Urothelium cell line (cell line): Measurements from ENCODE around the gene TSEN2.

Experiments
- DNase-seq: peaks from one replicate; pipeline ENCODE4 v3.0.0; 2011; ENCODE audit warnings: low spot score, mixed read lengths
- FAIRE-seq: peaks from 2 replicates; lab custom pipeline; 2011; peaks lifted over from hg19 to GRCh38; lab: Jason Lieb, UNC

Gene TSEN2

GRCh38 chr3:12545473-12545791, 61.2 kb downstream of the TSEN2 start, which contains the start of gene MKRN2OS:
MKRN2OS (minus strand) TSS chr3:12545499; CDS start chr3:12545464, 35 bp downstream.
- no peak for FAIRE-seq
- no peak for DNase-seq

- DNase-seq (no peak), FAIRE-seq (no peak)
These were observed 65.9 kb downstream of the TSEN2 start for GRCh38 chr3:12549971-12550760.

GRCh38 chr3:12553921-12554391, 69.7 kb downstream of the TSEN2 start:
- no peak for FAIRE-seq
- DNase-seq = peak; percentile 42

- FAIRE-seq (no peak), DNase-seq (no peak)
These were observed 72.0 kb downstream of the TSEN2 start for GRCh38 chr3:12556314-12556689.

- DNase-seq (peak; percentile 92), FAIRE-seq (peak; percentile 94)
These were observed 72.6 kb downstream of the TSEN2 start, which contains the start of gene MKRN2 for GRCh38 chr3:12556690-12557472. MKRN2 (plus strand) TSS chr3:12557087; CDS start chr3:12557151, 64 bp downstream.

- DNase-seq (no peak), FAIRE-seq (no peak)
These were observed 73.3 kb downstream of the TSEN2 start for GRCh38 chr3:12557473-12558100.

- DNase-seq (no peak), FAIRE-seq (no peak)
These were observed 74.4 kb downstream of the TSEN2 start for GRCh38 chr3:12558706-12559105.

GRCh38 chr3:12559520-12559919, 75.2 kb downstream of the TSEN2 start:
- FAIRE-seq = no peak
- no peak for DNase-seq

GRCh38 chr3:12560505-12561190, 76.4 kb downstream of the TSEN2 start:
- FAIRE-seq = no peak
- DNase-seq = no peak

GRCh38 chr3:12561397-12561796, 77.1 kb downstream of the TSEN2 start:
- no peak for FAIRE-seq
- DNase-seq = no peak

- DNase-seq = no peak
- no peak for FAIRE-seq
These were observed 78.2 kb downstream of the TSEN2 start for GRCh38 chr3:12562451-12562850.

- DNase-seq = no peak
- no peak for FAIRE-seq
These were observed 82.7 kb downstream of the TSEN2 start for GRCh38 chr3:12566976-12567375.

- FAIRE-seq (no peak), DNase-seq (no peak)
These were observed 84.5 kb downstream of the TSEN2 start for GRCh38 chr3:12568747-12569146.

GRCh38 chr3:12569836-12570235, 85.6 kb downstream of the TSEN2 start:
- DNase-seq (no peak), FAIRE-seq (no peak)

- DNase-seq (no peak), FAIRE-seq (no peak)
These were observed 87.7 kb downstream of the TSEN2 start for GRCh38 chr3:12571986-12572385.

GRCh38 chr3:12574131-12574530, 89.9 kb downstream of the TSEN2 start:
- FAIRE-seq (no peak), DNase-seq (no peak)

GRCh38 chr3:12574661-12575060, 90.4 kb downstream of the TSEN2 start:
- FAIRE-seq (no peak), DNase-seq (no peak)

GRCh38 chr3:12577379-12577778, 93.1 kb downstream of the TSEN2 start:
- FAIRE-seq = no peak
- DNase-seq = no peak

- FAIRE-seq (no peak), DNase-seq (no peak)
These were observed 94.5 kb downstream of the TSEN2 start for GRCh38 chr3:12578742-12579141.

- FAIRE-seq (no peak), DNase-seq (no peak)
These were observed 95.2 kb downstream of the TSEN2 start for GRCh38 chr3:12579456-12579855.

- DNase-seq (no peak), FAIRE-seq (no peak)
These were observed 95.6 kb downstream of the TSEN2 start for GRCh38 chr3:12579905-12580304.
